Mesendoderm (in vitro differentiated cells): Measurements from ENCODE around the gene ZC3H12D.

Experiments used
- DNase-seq: peaks from one replicate; pipeline ENCODE4 v3.0.0; 2013
- H2AK5ac ChIP-seq: 2 replicates; pipeline ENCODE4 v1.6.1; 2013; ENCODE audit warnings: low read length, inconsistent platforms
- H2BK120ac ChIP-seq: 2 replicates; pipeline ENCODE4 v1.6.1; 2013; ENCODE audit warnings: low read depth, mild to moderate bottlenecking, low read length, moderate library complexity, mixed read lengths
- H2BK15ac ChIP-seq: replicated peaks from 2 replicates; pipeline ENCODE4 v1.6.1; 2013; ENCODE audit warnings: low read depth, mild to moderate bottlenecking, moderate library complexity
- H2BK5ac ChIP-seq: 2 replicates; pipeline ENCODE4 v1.6.1; 2013; ENCODE audit warnings: low read length, inconsistent platforms
- H3K18ac ChIP-seq: 2 replicates; pipeline ENCODE4 v1.6.1; 2013; ENCODE audit warnings: mild to moderate bottlenecking, low read length, mixed read lengths
- H3K23ac ChIP-seq: one replicate; pipeline ENCODE4 v1.6.1; 2013; ENCODE audit warnings: low read length
- H3K27ac ChIP-seq: 2 replicates; pipeline ENCODE4 v1.5.1; 2013; ENCODE audit warnings: low read depth, mild to moderate bottlenecking, inconsistent platforms, low read length, moderate library complexity
- H3K27me3 ChIP-seq: 2 replicates; pipeline ENCODE4 v1.6.1; 2013; ENCODE audit warnings: low read length, control low read depth, mild to moderate bottlenecking, inconsistent platforms; ENCODE audit not compliant: insufficient read depth, poor library complexity
- H3K36me3 ChIP-seq: 2 replicates; pipeline ENCODE4 v1.6.1; 2013; ENCODE audit warnings: low read length, inconsistent platforms; ENCODE audit not compliant: control insufficient read depth, insufficient read depth
- H3K4ac ChIP-seq: one replicate; pipeline ENCODE4 v1.6.1; 2013; ENCODE audit warnings: low read depth, mild to moderate bottlenecking, low read length, moderate library complexity
- H3K4me1 ChIP-seq: 2 replicates; pipeline ENCODE4 v1.6.1; 2013; ENCODE audit warnings: low read depth, low read length, inconsistent platforms; ENCODE audit not compliant: control insufficient read depth
- H3K4me2 ChIP-seq: 2 replicates; pipeline ENCODE4 v1.6.1; 2013; ENCODE audit warnings: low read length
- H3K4me3 ChIP-seq: 2 replicates; pipeline ENCODE4 v1.5.1; 2013; ENCODE audit warnings: mild to moderate bottlenecking, low read length
- H3K56ac ChIP-seq: one replicate; pipeline ENCODE4 v1.6.1; 2013; ENCODE audit warnings: low read length
- H3K79me1 ChIP-seq: 2 replicates; pipeline ENCODE4 v1.6.1; 2013; ENCODE audit warnings: low read length, inconsistent platforms
- H3K79me2 ChIP-seq: 2 replicates; pipeline ENCODE4 v1.6.1; 2013; ENCODE audit warnings: mild to moderate bottlenecking, low read length; ENCODE audit not compliant: control insufficient read depth, insufficient read depth
- H3K9ac ChIP-seq: 2 replicates; pipeline ENCODE4 v1.6.1; 2013; ENCODE audit warnings: low read length, inconsistent platforms
- H4K5ac ChIP-seq: one replicate; pipeline ENCODE4 v1.6.1; 2013; ENCODE audit warnings: low read length
- H4K8ac ChIP-seq: one replicate; pipeline ENCODE4 v1.6.1; 2013; ENCODE audit warnings: low read depth, mild to moderate bottlenecking, control low read depth, low read length, moderate library complexity
- WGBS: extraction: QIAGEN DNeasy Blood & Tissue Kit; methylation state at CpG from one replicate; pipeline ENCODE4 v1.1.7; 2013; ENCODE audit warnings: low lambda C conversion rate, missing lambda C conversion rate; ENCODE audit not compliant: insufficient coverage; ENCODE audit errors: extremely low coverage; 5-methylcytosine and 5-hydroxymethylcytosine counted together

The ZC3H12D gene

GRCh38 chr6:149419696-149420404 is 65.0 kb downstream of the ZC3H12D start:
- no peak overlapping the region for H3K4me2 ChIP-seq
- no peak overlapping the region for H4K5ac ChIP-seq
- H3K27ac ChIP-seq, result no peak overlapping the region
- no peak overlapping the region for H2BK5ac ChIP-seq
- H3K4me3 ChIP-seq, result no peak overlapping the region
- no peak overlapping the region for H3K56ac ChIP-seq
- no peak overlapping the region for H3K18ac ChIP-seq
- H3K79me2 ChIP-seq, result no peaks in the 10 kb centered on the region
- H3K27me3 ChIP-seq, result no peaks in the 10 kb centered on the region
- no peaks in the 10 kb centered on the region for H3K36me3 ChIP-seq
- DNase-seq, result no peak
- H3K23ac ChIP-seq, result no peak overlapping the region
- no peak overlapping the region for H4K8ac ChIP-seq
- H3K79me1 ChIP-seq, result no peaks in the 10 kb centered on the region
- H3K9ac ChIP-seq, result no peak overlapping the region
- H2AK5ac ChIP-seq, result no peak overlapping the region
- no peaks in the 10 kb centered on the region for H3K4me1 ChIP-seq
- H3K4ac ChIP-seq, result no peak overlapping the region
- WGBS, result no CpG with 5 or more reads among the region's 13 CpGs
- no peak overlapping the region for H2BK120ac ChIP-seq
- H2BK15ac ChIP-seq, result no peak overlapping the region

DNA sequence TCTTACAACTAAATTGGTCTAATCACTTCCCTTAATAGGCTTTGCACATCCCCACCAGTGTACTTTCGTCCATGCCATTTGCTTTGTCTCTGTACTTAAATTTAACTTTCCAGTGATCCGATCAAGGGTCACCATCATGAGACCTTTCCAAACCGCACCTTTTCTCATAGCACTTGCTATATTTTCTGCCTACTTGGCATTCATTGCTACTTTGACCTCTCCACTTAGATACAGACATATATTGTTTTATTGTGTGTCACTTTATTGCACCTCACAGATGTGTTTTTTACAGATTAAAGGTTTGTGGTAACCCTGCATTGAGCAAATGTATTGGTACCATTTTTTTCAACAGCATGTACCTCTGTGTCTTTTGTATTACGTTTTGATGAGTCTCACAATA is 70.0 kb downstream of the ZC3H12D start:
- Histone ChIP-seq H4K5ac (no peak overlapping the region), H3K4me2 (no peak overlapping the region)

GRCh38 chr6:149414009-149414408 is 70.8 kb downstream of the ZC3H12D start:
- no peak overlapping the region for H4K8ac ChIP-seq
- H3K4ac ChIP-seq, result no peak overlapping the region
- no peaks in the 10 kb centered on the region for H3K36me3 ChIP-seq
- no peak for DNase-seq
- no peaks in the 10 kb centered on the region for H3K79me1 ChIP-seq
- H3K79me2 ChIP-seq, result no peaks in the 10 kb centered on the region
- H2BK15ac ChIP-seq, result no peak overlapping the region
- no peak overlapping the region for H3K18ac ChIP-seq
- no peak overlapping the region for H3K27ac ChIP-seq
- no peaks in the 10 kb centered on the region for H3K27me3 ChIP-seq
- no peak overlapping the region for H4K5ac ChIP-seq
- no peak overlapping the region for H3K9ac ChIP-seq
- H3K4me1 ChIP-seq, result no peaks in the 10 kb centered on the region
- H3K4me3 ChIP-seq, result no peak overlapping the region
- no peak overlapping the region for H2AK5ac ChIP-seq
- no peak overlapping the region for H2BK5ac ChIP-seq
- no peak overlapping the region for H3K23ac ChIP-seq
- H3K4me2 ChIP-seq, result no peak overlapping the region
- no CpG with 5 or more reads among the region's 4 CpGs for WGBS
- H3K56ac ChIP-seq, result no peak overlapping the region
- H2BK120ac ChIP-seq, result no peak overlapping the region

More for the DNA sequence above, 70.0 kb downstream of the ZC3H12D start:
- no peak overlapping the region for H3K56ac ChIP-seq
- H3K9ac ChIP-seq, result no peak overlapping the region
- no peak overlapping the region for H2BK15ac ChIP-seq
- H2BK5ac ChIP-seq, result no peak overlapping the region
- no peaks in the 10 kb centered on the region for H3K36me3 ChIP-seq
- H3K27me3 ChIP-seq, result no peaks in the 10 kb centered on the region
- no peak overlapping the region for H3K4me3 ChIP-seq
- no peaks in the 10 kb centered on the region for H3K79me1 ChIP-seq
- H3K79me2 ChIP-seq, result no peaks in the 10 kb centered on the region
- no peak overlapping the region for H2AK5ac ChIP-seq
- no peak overlapping the region for H3K27ac ChIP-seq
- H3K23ac ChIP-seq, result no peak overlapping the region
- H3K18ac ChIP-seq, result no peak overlapping the region
- no peaks in the 10 kb centered on the region for H3K4me1 ChIP-seq
- no peak for DNase-seq
- no peak overlapping the region for H3K4ac ChIP-seq
- no peak overlapping the region for H2BK120ac ChIP-seq
- no peak overlapping the region for H4K8ac ChIP-seq
- WGBS, result no CpG with 5 or more reads among the region's 4 CpGs

DNA sequence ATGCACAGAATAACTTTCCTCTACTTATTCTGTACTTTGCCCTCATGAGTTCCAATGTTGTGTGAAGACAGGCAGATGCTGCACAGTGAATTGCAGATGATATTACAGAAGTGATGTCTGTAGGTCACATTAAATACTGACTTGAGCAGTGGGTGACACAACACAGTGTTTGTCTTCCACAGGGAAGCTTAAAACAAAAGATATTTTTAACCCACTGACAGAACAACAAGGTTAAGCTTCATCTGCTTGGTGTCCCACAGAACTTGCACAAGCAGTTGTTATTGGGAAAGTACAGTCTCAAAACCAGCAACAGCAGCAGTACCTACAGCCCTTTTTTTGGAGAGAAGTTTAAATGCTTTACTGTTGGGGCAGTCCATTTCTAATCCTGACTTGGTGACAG is 74.3 kb downstream of the ZC3H12D start:
- Histone ChIP-seq H3K79me1 (no peaks in the 10 kb centered on the region), H4K8ac (no peak overlapping the region), H3K4me2 (no peak overlapping the region), H3K36me3 (no peaks in the 10 kb centered on the region), H3K27ac (no peak overlapping the region), H2AK5ac (no peak overlapping the region), H2BK120ac (no peak overlapping the region), H3K4ac (no peak overlapping the region), H2BK15ac (no peak overlapping the region), H3K18ac (no peak overlapping the region), H3K23ac (no peak overlapping the region), H3K9ac (no peak overlapping the region), H3K4me1 (peaks cover under 1% of the 10 kb centered on the region), H3K27me3 (no peaks in the 10 kb centered on the region), H4K5ac (no peak overlapping the region), H3K79me2 (no peaks in the 10 kb centered on the region), H3K56ac (no peak overlapping the region), H3K4me3 (no peak overlapping the region), H2BK5ac (no peak overlapping the region)
- no peak for DNase-seq

DNA sequence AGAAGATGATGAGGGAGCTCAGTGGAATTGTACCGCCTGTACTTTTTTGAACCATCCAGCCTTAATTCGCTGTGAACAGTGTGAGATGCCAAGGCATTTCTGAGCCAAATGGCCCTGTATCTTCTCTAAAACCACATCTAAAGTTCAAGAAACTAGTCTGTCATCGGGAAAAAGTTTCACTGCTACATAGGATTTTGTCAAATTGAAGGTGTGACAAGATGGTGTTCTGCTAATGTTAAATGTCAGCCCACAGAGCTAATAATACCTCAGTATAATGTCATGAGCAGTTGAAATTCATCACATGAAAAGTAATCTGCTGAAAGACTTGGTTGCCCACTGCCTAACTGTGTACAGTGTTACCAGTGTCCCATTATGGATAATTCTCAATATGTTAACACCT is 75.2 kb downstream of the ZC3H12D start:
- H4K5ac ChIP-seq, result no peak overlapping the region
- H2AK5ac ChIP-seq, result no peak overlapping the region
- no peaks in the 10 kb centered on the region for H3K27me3 ChIP-seq
- DNase-seq, result no peak
- no peak overlapping the region for H3K4ac ChIP-seq
- no peak overlapping the region for H2BK5ac ChIP-seq
- H3K79me2 ChIP-seq, result no peaks in the 10 kb centered on the region
- no peak overlapping the region for H3K27ac ChIP-seq
- no peak overlapping the region for H2BK15ac ChIP-seq
- H3K4me1 ChIP-seq, result peaks cover 3% of the 10 kb centered on the region
- no CpG with 5 or more reads among the region's 3 CpGs for WGBS
- no peak overlapping the region for H4K8ac ChIP-seq
- no peaks in the 10 kb centered on the region for H3K36me3 ChIP-seq
- no peak overlapping the region for H3K23ac ChIP-seq
- H3K4me3 ChIP-seq, result no peak overlapping the region
- H2BK120ac ChIP-seq, result no peak overlapping the region
- H3K79me1 ChIP-seq, result no peaks in the 10 kb centered on the region
- no peak overlapping the region for H3K4me2 ChIP-seq
- H3K9ac ChIP-seq, result no peak overlapping the region
- H3K18ac ChIP-seq, result no peak overlapping the region
- H3K56ac ChIP-seq, result no peak overlapping the region
